Psoas muscle (tissue), 8 donors: ENCODE data around the gene SMIM31. TPM values are rescaled to one million over a fixed set of nuclear protein-coding genes. Genes with fewer than 3 reads are reported as not detected.
A peak's percentile ranks its signal among the peaks of the same experiment; 100 is the strongest.

Experiments used
- ATAC-seq, 4 donors: fragments of 200-7000 bp; cut with Tn5 transposase; one replicate each; pipeline ENCODE4 v1.9.1; 2020; ENCODE audit warnings: moderate library complexity in 3 of 4, mild to moderate bottlenecking in 2 of 4
- DNase-seq, 2 donors: peaks; one replicate each; pipeline ENCODE4 v3.0.0-alpha.2; 2020
- H3K27ac ChIP-seq: fragments of 200-600 bp; one replicate; pipeline ENCODE4 v1.8.0; 2022
- H3K27me3 ChIP-seq, 3 donors: fragments of 200-600 bp in 1 of 3; one replicate each; pipeline versions ENCODE4 v1.6.1 to v1.8.0; 2013 to 2022; ENCODE audit warnings: low read length in 2 of 3, mild to moderate bottlenecking in 2 of 3, moderate library complexity in 1 of 3; ENCODE audit not compliant: insufficient read depth in 3 of 3
- H3K36me3 ChIP-seq, 2 donors: fragments of 200-600 bp in 1 of 2; one replicate each; pipeline versions ENCODE4 v1.6.1 to v1.8.0; 2013 to 2022; ENCODE audit warnings: low read depth in 1 of 2, mild to moderate bottlenecking in 1 of 2, moderate library complexity in 1 of 2; ENCODE audit not compliant: insufficient read depth in 1 of 2
- H3K4me1 ChIP-seq: fragments of 200-600 bp; one replicate; pipeline ENCODE4 v1.8.0; 2022
- H3K4me3 ChIP-seq: fragments of 200-600 bp; one replicate; pipeline ENCODE4 v1.8.0; 2022; ENCODE audit warnings: mild to moderate bottlenecking
- H3K9me3 ChIP-seq: fragments of 200-600 bp; one replicate; pipeline ENCODE4 v1.8.0; 2022
- CTCF ChIP-seq: fragments of 200-600 bp; IDR thresholded peaks from one replicate; pipeline ENCODE4 v1.8.0; 2022; ENCODE audit warnings: antibody characterized with exemption
- WGBS, 3 donors: extraction: QIAGEN DNeasy Blood & Tissue Kit; methylation state at CpG; one replicate each; pipeline versions ENCODE4 v1.1.6 to v1.1.7; 2013; 5-methylcytosine and 5-hydroxymethylcytosine counted together
- intact Hi-C, 2 donors: fragments of 100-400 bp; cut with DNase I; formaldehyde crosslinking; loops; one replicate each; pipeline versions ENCODE4 v1.11.0 to v1.14.2; 2022
- long read RNA-seq, 2 donors: library from polyadenylated mRNA; unstranded; transcript quantifications; one replicate each; pipeline ENCODE4 v2.0.0, GENCODE V29; 2021
- polyA plus RNA-seq, 3 donors: library from polyadenylated mRNA; stranded (reverse); fragments of 200-250 nt; gene quantifications; one replicate each; pipeline ENCODE4 v1.2.3, GENCODE V29; 2013
- total RNA-seq, 4 donors: library from RNA; stranded (reverse); fragmentation: NEBNext Ultra II Directional in 2 of 4; extraction: Animal tissue kit (Norgen Biotek cat#: 25700) in 2 of 4; gene quantifications; one replicate each; pipeline versions ENCODE4 v1.2.1 to v1.2.4, GENCODE V29; 2021 to 2023
- donor health status: healthy with polysubstance abuse.
- donor health status: DM: no; HTN: no; CAD: no; lungs with moderate emphysema.
- donor health status: Bipolar disorder and iron deficiency.
- donor health status: healthy.
- donor health status: DM: yes; HTN: yes; CAD: no.
- donor health status: DM: no; HTN: no; CAD: no.
- donor health status: DM: no; HTN: no; CAD: no.
- donor health status: DM: yes; HTN: yes; CAD: no.

Gene SMIM31
- total RNA-seq = not detected
- under 1 TPM in 1 of 3 donors, not detected in 2; 0.01 TPM for polyA plus RNA-seq
- long read RNA-seq, donor 1 = 0 reads
- long read RNA-seq, donor 2 = 0 reads

GRCh38 chr4:164753873-164754488 is at the start of gene SMIM31:
Gene SMIM31 (plus strand): TSS chr4:164754131. CDS start chr4:164770444, 16,313 bp downstream.
- Histone ChIP-seq H3K4me1 (no peaks in the 10 kb centered on the region), H3K9me3 (no peaks in the 10 kb centered on the region), H3K27me3 (no peaks in the 10 kb centered on the region), H3K27ac (no peak within 1 kb of the TSS), H3K36me3 (no peaks in the 10 kb centered on the region), H3K4me3 (no peak within 1 kb of the TSS)
- ATAC-seq (no peak), DNase-seq (no peak)
- intact Hi-C loops = no loop called here
- no peak for TF ChIP-seq CTCF
- WGBS, 3 donors = 73 to 78% (median 74%) methylated on average over 7 of the region's 7 CpGs

- WGBS, 3 donors = 65 to 71% (median 65%) methylated on average over 4 of the region's 4 CpGs
- intact Hi-C loops = no loop called here
- Histone ChIP-seq H3K27ac (no peak overlapping the region), H3K27me3 (no peaks in the 10 kb centered on the region), H3K4me1 (no peaks in the 10 kb centered on the region), H3K36me3 (no peaks in the 10 kb centered on the region), H3K4me3 (no peak overlapping the region), H3K9me3 (no peaks in the 10 kb centered on the region)
- no peak for DNase-seq
- no peak for ATAC-seq
- no peak for TF ChIP-seq CTCF
These were observed 47.3 kb upstream of the SMIM31 start for GRCh38 chr4:164706675-164707074.

- DNase-seq (no peak), ATAC-seq (peak in 2 of 4 donors; percentile 65 to 80)
- H3K4me1 ChIP-seq = no peaks in the 10 kb centered on the region
- H3K36me3 ChIP-seq = no peaks in the 10 kb centered on the region
- no peak for TF ChIP-seq CTCF
- WGBS, 3 donors = 70 to 72% (median 71%) methylated on average over 3 of the region's 3 CpGs
- H3K9me3 ChIP-seq = no peaks in the 10 kb centered on the region
- no peak overlapping the region for H3K4me3 ChIP-seq
- H3K27ac ChIP-seq = no peak overlapping the region
- no peaks in the 10 kb centered on the region for H3K27me3 ChIP-seq
- intact Hi-C loops = no loop called here
These were observed 37.0 kb upstream of the SMIM31 start for GRCh38 chr4:164716901-164717300.

GRCh38 chr4:164718827-164719226 is 35.1 kb upstream of the SMIM31 start:
- ATAC-seq (no peak), DNase-seq (no peak)
- Histone ChIP-seq H3K9me3 (no peaks in the 10 kb centered on the region), H3K36me3 (no peaks in the 10 kb centered on the region), H3K4me3 (no peak overlapping the region), H3K27me3 (no peaks in the 10 kb centered on the region), H3K27ac (no peak overlapping the region), H3K4me1 (no peaks in the 10 kb centered on the region)
- 89 to 94% (median 91%) methylated on average over 2 of the region's 2 CpGs for whole genome bisulfite sequencing, 3 donors
- intact Hi-C loops = no loop called here
- TF ChIP-seq CTCF = no peak

GRCh38 chr4:164725066-164725465 is 28.9 kb upstream of the SMIM31 start:
- intact Hi-C loops = no loop called here
- H3K36me3 ChIP-seq = no peaks in the 10 kb centered on the region
- no peaks in the 10 kb centered on the region for H3K27me3 ChIP-seq
- H3K4me3 ChIP-seq = no peak overlapping the region
- H3K4me1 ChIP-seq = no peaks in the 10 kb centered on the region
- no peak for DNase-seq
- H3K27ac ChIP-seq = no peak overlapping the region
- ATAC-seq = no peak
- 73 to 81% (median 80%) methylated on average over 4 of the region's 4 CpGs for WGBS, 3 donors
- no peak for TF ChIP-seq CTCF
- no peaks in the 10 kb centered on the region for H3K9me3 ChIP-seq
